DND-41 (cell line): ENCODE measurements around the gene DLG2.

Experiments
- CTCF ChIP-seq: IDR thresholded peaks from 2 replicates; pipeline ENCODE4 v1.5.1; 2012; ENCODE audit warnings: borderline replicate concordance, low read length, moderate library complexity, mild to moderate bottlenecking; ENCODE audit not compliant: poor library complexity, severe bottlenecking; ENCODE audit errors: extremely low read depth
- EZH2 ChIP-seq: IDR thresholded peaks from 3 replicates; pipeline ENCODE4 v1.6.1; 2012; ENCODE audit warnings: borderline replicate concordance, low read depth, mild to moderate bottlenecking, moderate library complexity, low read length, inconsistent platforms; ENCODE audit not compliant: severe bottlenecking

- no peak for TF ChIP-seq CTCF
- TF ChIP-seq EZH2: no peak
Measured at GRCh38 chr11:84788220-84788619, 838.9 kb downstream of the DLG2 start.
